MM.1S (cell line): Measurements from ENCODE around the gene LTBP1.

Experiments
- EZH2phosphoT487 ChIP-seq: fragments of 300-600 bp; sonication (generic); IDR thresholded peaks from 2 replicates; pipeline ENCODE4 v1.6.1; 2018; ENCODE audit warnings: antibody characterized with exemption, low read length
- TF ChIP-seq, protein P1 (sequence below): fragments of 300-600 bp; sonication (generic); IDR thresholded peaks from 2 replicates; pipeline ENCODE4 v1.5.1; 2016; ENCODE audit warnings: antibody characterized with exemption, low read length, mixed read lengths

DNA sequence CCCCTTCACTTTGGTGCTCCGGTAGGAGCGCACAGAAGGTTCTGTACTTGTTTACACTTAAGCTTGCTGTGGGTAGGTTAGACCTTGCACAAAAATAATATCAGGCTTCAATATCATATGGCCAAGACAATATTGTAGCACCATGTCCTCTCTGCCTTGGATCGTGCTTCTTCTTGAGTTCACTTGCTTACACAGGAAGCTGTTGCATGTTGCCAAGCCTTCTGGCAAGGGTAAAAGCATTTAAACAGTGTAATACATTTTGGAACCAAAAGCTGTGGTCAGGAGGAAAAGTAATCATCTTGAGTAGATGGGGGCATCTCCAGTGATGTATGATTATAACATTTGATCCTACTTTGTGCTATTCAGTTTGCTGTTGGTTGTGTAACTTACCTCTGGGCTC, 197.5 kb downstream of the LTBP1 start:
- TF ChIP-seq, protein P1, sequence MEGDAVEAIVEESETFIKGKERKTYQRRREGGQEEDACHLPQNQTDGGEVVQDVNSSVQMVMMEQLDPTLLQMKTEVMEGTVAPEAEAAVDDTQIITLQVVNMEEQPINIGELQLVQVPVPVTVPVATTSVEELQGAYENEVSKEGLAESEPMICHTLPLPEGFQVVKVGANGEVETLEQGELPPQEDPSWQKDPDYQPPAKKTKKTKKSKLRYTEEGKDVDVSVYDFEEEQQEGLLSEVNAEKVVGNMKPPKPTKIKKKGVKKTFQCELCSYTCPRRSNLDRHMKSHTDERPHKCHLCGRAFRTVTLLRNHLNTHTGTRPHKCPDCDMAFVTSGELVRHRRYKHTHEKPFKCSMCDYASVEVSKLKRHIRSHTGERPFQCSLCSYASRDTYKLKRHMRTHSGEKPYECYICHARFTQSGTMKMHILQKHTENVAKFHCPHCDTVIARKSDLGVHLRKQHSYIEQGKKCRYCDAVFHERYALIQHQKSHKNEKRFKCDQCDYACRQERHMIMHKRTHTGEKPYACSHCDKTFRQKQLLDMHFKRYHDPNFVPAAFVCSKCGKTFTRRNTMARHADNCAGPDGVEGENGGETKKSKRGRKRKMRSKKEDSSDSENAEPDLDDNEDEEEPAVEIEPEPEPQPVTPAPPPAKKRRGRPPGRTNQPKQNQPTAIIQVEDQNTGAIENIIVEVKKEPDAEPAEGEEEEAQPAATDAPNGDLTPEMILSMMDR, result no peak
- TF ChIP-seq EZH2phosphoT487, result no peak
